WTC11 (cell line): ENCODE data around the gene FAM3D. TPM values are rescaled to one million over a fixed set of nuclear protein-coding genes. Genes with fewer than 3 reads are reported as not detected.

ENCODE experiments used
- ATAC-seq: fragments of 200-7000 bp; cut with Tn5 transposase; 2 replicates; pipeline ENCODE4 v1.10.0; 2021; ENCODE audit warnings: mild to moderate bottlenecking, moderate library complexity
- CTCF ChIA-PET: fragments of 300-600 bp; sonication (Branson Sonifier 250); formaldehyde crosslinking; loops from one replicate; lab custom pipeline; 2021; ENCODE audit warnings: antibody characterized with exemption; lab: Charles Lee
- POLR2A ChIA-PET: fragments of 350-600 bp; sonication (Branson Sonifier 250); formaldehyde crosslinking; loops from one replicate; lab custom pipeline; 2021; ENCODE audit warnings: antibody characterized with exemption; lab: Charles Lee
- DNase-seq: peaks from one replicate; pipeline ENCODE4 v3.0.0; 2021; ENCODE audit warnings: low spot score
- H3K27ac Mint-ChIP-seq: 2 replicates; pipeline ENCODE4 v1.8.0; 2021; ENCODE audit warnings: mixed read lengths
- H3K27me3 Mint-ChIP-seq: 2 replicates; pipeline ENCODE4 v1.8.0; 2021; ENCODE audit warnings: low read depth, mild to moderate bottlenecking, moderate library complexity, mixed read lengths
- H3K36me3 Mint-ChIP-seq: 2 replicates; pipeline ENCODE4 v1.8.0; 2021; ENCODE audit warnings: mixed read lengths
- H3K4me1 Mint-ChIP-seq: 2 replicates; pipeline ENCODE4 v1.8.0; 2022; ENCODE audit warnings: mixed read lengths
- H3K4me3 Mint-ChIP-seq: 2 replicates; pipeline ENCODE4 v1.8.0; 2021; ENCODE audit warnings: mild to moderate bottlenecking, moderate library complexity, mixed read lengths
- H3K9me3 Mint-ChIP-seq: 2 replicates; pipeline ENCODE4 v1.8.0; 2021; ENCODE audit warnings: mixed read lengths
- AFF4 ChIP-seq: sonication (generic); formaldehyde crosslinking; IDR thresholded peaks from 2 replicates; pipeline ENCODE4 v1.8.1; 2023; ENCODE audit warnings: mild to moderate bottlenecking, missing genetic modification reagents, borderline replicate concordance
- ATF2 ChIP-seq: sonication (generic); formaldehyde crosslinking; IDR thresholded peaks from 2 replicates; pipeline ENCODE4 v1.8.1; 2022; ENCODE audit warnings: low read depth, missing genetic modification reagents, borderline replicate concordance
- ATF6 ChIP-seq: sonication (generic); formaldehyde crosslinking; IDR thresholded peaks from 2 replicates; pipeline ENCODE4 v1.8.1; 2023; ENCODE audit warnings: mild to moderate bottlenecking, missing genetic modification reagents
- CBFB ChIP-seq: sonication (generic); formaldehyde crosslinking; IDR thresholded peaks from 2 replicates; pipeline ENCODE4 v1.8.1; 2022; ENCODE audit warnings: mild to moderate bottlenecking, low read depth, missing genetic modification reagents
- CDX4 ChIP-seq: fragments of 250-450 bp; sonication (Bioruptor Pico); IDR thresholded peaks from 2 replicates; pipeline ENCODE4 v1.9.0; 2021; ENCODE audit warnings: moderate library complexity, mild to moderate bottlenecking, inconsistent platforms, borderline replicate concordance
- E2F4 ChIP-seq: sonication (generic); formaldehyde crosslinking; IDR thresholded peaks from 2 replicates; pipeline ENCODE4 v1.8.1; 2022; ENCODE audit warnings: low read depth, mild to moderate bottlenecking, moderate library complexity, missing genetic modification reagents, borderline replicate concordance
- FOXJ3 ChIP-seq: sonication (generic); formaldehyde crosslinking; IDR thresholded peaks from 2 replicates; pipeline ENCODE4 v1.9.0; 2021; ENCODE audit warnings: missing genetic modification reagents, mild to moderate bottlenecking, borderline replicate concordance
- FOXK1 ChIP-seq: sonication (generic); formaldehyde crosslinking; IDR thresholded peaks from 2 replicates; pipeline ENCODE4 v1.8.0; 2022; ENCODE audit warnings: mild to moderate bottlenecking, moderate library complexity, missing genetic modification reagents
- GTF2I ChIP-seq: fragments of 250-450 bp; sonication (Bioruptor Pico); conservative IDR thresholded peaks from 2 replicates; pipeline ENCODE4 v1.4.0; 2021; ENCODE audit warnings: mild to moderate bottlenecking
- IRF2 ChIP-seq: sonication (generic); formaldehyde crosslinking; IDR thresholded peaks from 2 replicates; pipeline ENCODE4 v1.8.0; 2022; ENCODE audit warnings: low read depth, missing genetic modification reagents, borderline replicate concordance
- MLX ChIP-seq: sonication (generic); formaldehyde crosslinking; IDR thresholded peaks from 2 replicates; pipeline ENCODE4 v1.8.1; 2023; ENCODE audit warnings: mild to moderate bottlenecking, missing genetic modification reagents, moderate library complexity
- MYBL2 ChIP-seq: sonication (generic); formaldehyde crosslinking; IDR thresholded peaks from 2 replicates; pipeline ENCODE4 v1.8.1; 2023; ENCODE audit warnings: mild to moderate bottlenecking, moderate library complexity, missing genetic modification reagents
- NFATC4 ChIP-seq: fragments of 250-450 bp; sonication (Bioruptor Pico); IDR thresholded peaks from 2 replicates; pipeline ENCODE4 v1.9.0; 2021; ENCODE audit warnings: mild to moderate bottlenecking
- NR3C1 ChIP-seq: sonication (generic); formaldehyde crosslinking; conservative IDR thresholded peaks from 2 replicates; pipeline ENCODE4 v1.8.1; 2023; ENCODE audit warnings: low read depth, mild to moderate bottlenecking, missing genetic modification reagents
- RELA ChIP-seq: sonication (generic); formaldehyde crosslinking; IDR thresholded peaks from 2 replicates; pipeline ENCODE4 v1.8.1; 2022; ENCODE audit warnings: missing genetic modification reagents, mild to moderate bottlenecking, borderline replicate concordance
- RORB ChIP-seq: fragments of 250-450 bp; sonication (Bioruptor Pico); IDR thresholded peaks from 2 replicates; pipeline ENCODE4 v1.9.0; 2021; ENCODE audit warnings: mild to moderate bottlenecking
- SMAD4 ChIP-seq: sonication (generic); formaldehyde crosslinking; IDR thresholded peaks from 2 replicates; pipeline ENCODE4 v1.8.0; 2022; ENCODE audit warnings: mild to moderate bottlenecking, missing genetic modification reagents
- SOX15 ChIP-seq: fragments of 250-450 bp; sonication (Bioruptor Pico); IDR thresholded peaks from 2 replicates; pipeline ENCODE4 v1.9.0; 2021; ENCODE audit warnings: mild to moderate bottlenecking
- TEAD4 ChIP-seq: sonication (generic); formaldehyde crosslinking; IDR thresholded peaks from 2 replicates; pipeline ENCODE4 v1.8.0; 2022; ENCODE audit warnings: mild to moderate bottlenecking, missing genetic modification reagents
- ZBTB21 ChIP-seq: sonication (generic); formaldehyde crosslinking; IDR thresholded peaks from 2 replicates; pipeline ENCODE4 v1.8.1; 2023; ENCODE audit warnings: mild to moderate bottlenecking, missing genetic modification reagents, borderline replicate concordance
- ZMAT4 ChIP-seq: fragments of 250-450 bp; sonication (Bioruptor Pico); IDR thresholded peaks from 2 replicates; pipeline ENCODE4 v1.9.0; 2021; ENCODE audit warnings: mild to moderate bottlenecking
- ZNF138 ChIP-seq: sonication (generic); formaldehyde crosslinking; conservative IDR thresholded peaks from 2 replicates; pipeline ENCODE4 v1.8.1; 2022; ENCODE audit warnings: mild to moderate bottlenecking, moderate library complexity, missing genetic modification reagents
- total RNA-seq: library from RNA; stranded (reverse); gene quantifications from 3 replicates; pipeline ENCODE4 v1.2.3, GENCODE V29; 2021

The FAM3D gene
- total RNA-seq, 1 experiment from 2014 or later: 0.66 TPM

GRCh38 chr3:58629629-58630028, 36.9 kb downstream of the FAM3D start:
- POLR2A ChIA-PET: no interaction called here
- H3K9me3 Mint-ChIP-seq: no peaks in the 10 kb centered on the region

GRCh38 chr3:58628823-58629562, 37.6 kb downstream of the FAM3D start:
- no peak overlapping the region for H3K27ac Mint-ChIP-seq
- H3K4me3 Mint-ChIP-seq: no peak overlapping the region
- H3K27me3 Mint-ChIP-seq: peaks cover 19% of the 10 kb centered on the region
- H3K9me3 Mint-ChIP-seq: no peaks in the 10 kb centered on the region
- ChIA-PET CTCF (interaction anchor here (0.5 to 10.1 kb wide), 6 partner anchors 40 to 99 kb away, joined by 3 to 223 read pairs (median 4); partner anchors contain the start of gene FAM107A), POLR2A (no interaction called here)
- DNase-seq (no peak), ATAC-seq (no peak)
- no peaks in the 10 kb centered on the region for H3K36me3 Mint-ChIP-seq
- H3K4me1 Mint-ChIP-seq: no peaks in the 10 kb centered on the region
- TF ChIP-seq E2F4 (CRISPR knock-in tag) (no peak), ZMAT4 (CRISPR knock-in tag) (no peak), ATF6 (CRISPR knock-in tag) (no peak), TEAD4 (no peak), MLX (CRISPR knock-in tag) (no peak)

More at GRCh38 chr3:58629629-58630028, 36.9 kb downstream of the FAM3D start:
- CTCF ChIA-PET: interaction anchor here (0.6 to 10.1 kb wide), 29 partner anchors 8 to 1820 kb away, joined by 3 to 223 read pairs (median 4); partner anchors contain the start of gene FAM107A
- TF ChIP-seq MLX (CRISPR knock-in tag): no peak
- TF ChIP-seq CBFB: no peak
- TF ChIP-seq ZNF138 (CRISPR knock-in tag): no peak
- no peak for TF ChIP-seq NR3C1
- no peak for TF ChIP-seq ATF2 (CRISPR knock-in tag)
- no peak for TF ChIP-seq SMAD4 (CRISPR knock-in tag)
- TF ChIP-seq AFF4 (CRISPR knock-in tag): no peak
- no peak for TF ChIP-seq ZBTB21 (CRISPR knock-in tag)
- no peak for TF ChIP-seq GTF2I (CRISPR knock-in tag)
- no peak for TF ChIP-seq IRF2
- TF ChIP-seq MYBL2 (CRISPR knock-in tag): no peak
- no peak for TF ChIP-seq FOXK1
- TF ChIP-seq SOX15 (CRISPR knock-in tag): no peak
- no peak for TF ChIP-seq NFATC4 (CRISPR knock-in tag)
- no peak for TF ChIP-seq CDX4 (CRISPR knock-in tag)
- TF ChIP-seq FOXJ3 (CRISPR knock-in tag): no peak
- TF ChIP-seq RELA (CRISPR knock-in tag): no peak
- no peak for TF ChIP-seq RORB (CRISPR knock-in tag)
- no peak for DNase-seq
- H3K27me3 Mint-ChIP-seq: peaks cover 25% of the 10 kb centered on the region
- no peak overlapping the region for H3K27ac Mint-ChIP-seq
- H3K36me3 Mint-ChIP-seq: no peaks in the 10 kb centered on the region
- ATAC-seq: no peak
- no peaks in the 10 kb centered on the region for H3K4me1 Mint-ChIP-seq
- H3K4me3 Mint-ChIP-seq: no peak overlapping the region
